GM12874 (cell line): ENCODE results near the gene CYFIP1.

Experiments
- TF ChIP-seq, protein P1 (sequence below): IDR thresholded peaks from 2 replicates; pipeline ENCODE4 v1.5.1; 2011; ENCODE audit warnings: low read depth, mild to moderate bottlenecking, control low read depth, low read length, moderate library complexity; ENCODE audit not compliant: insufficient read depth

Gene CYFIP1

GRCh38 chr15:22922003-22922402, 58.2 kb downstream of the CYFIP1 start:
- TF ChIP-seq, protein P1, sequence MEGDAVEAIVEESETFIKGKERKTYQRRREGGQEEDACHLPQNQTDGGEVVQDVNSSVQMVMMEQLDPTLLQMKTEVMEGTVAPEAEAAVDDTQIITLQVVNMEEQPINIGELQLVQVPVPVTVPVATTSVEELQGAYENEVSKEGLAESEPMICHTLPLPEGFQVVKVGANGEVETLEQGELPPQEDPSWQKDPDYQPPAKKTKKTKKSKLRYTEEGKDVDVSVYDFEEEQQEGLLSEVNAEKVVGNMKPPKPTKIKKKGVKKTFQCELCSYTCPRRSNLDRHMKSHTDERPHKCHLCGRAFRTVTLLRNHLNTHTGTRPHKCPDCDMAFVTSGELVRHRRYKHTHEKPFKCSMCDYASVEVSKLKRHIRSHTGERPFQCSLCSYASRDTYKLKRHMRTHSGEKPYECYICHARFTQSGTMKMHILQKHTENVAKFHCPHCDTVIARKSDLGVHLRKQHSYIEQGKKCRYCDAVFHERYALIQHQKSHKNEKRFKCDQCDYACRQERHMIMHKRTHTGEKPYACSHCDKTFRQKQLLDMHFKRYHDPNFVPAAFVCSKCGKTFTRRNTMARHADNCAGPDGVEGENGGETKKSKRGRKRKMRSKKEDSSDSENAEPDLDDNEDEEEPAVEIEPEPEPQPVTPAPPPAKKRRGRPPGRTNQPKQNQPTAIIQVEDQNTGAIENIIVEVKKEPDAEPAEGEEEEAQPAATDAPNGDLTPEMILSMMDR = no peak

GRCh38 chr15:22919171-22919570, 61.0 kb downstream of the CYFIP1 start:
- TF ChIP-seq, protein P1 = no peak

DNA sequence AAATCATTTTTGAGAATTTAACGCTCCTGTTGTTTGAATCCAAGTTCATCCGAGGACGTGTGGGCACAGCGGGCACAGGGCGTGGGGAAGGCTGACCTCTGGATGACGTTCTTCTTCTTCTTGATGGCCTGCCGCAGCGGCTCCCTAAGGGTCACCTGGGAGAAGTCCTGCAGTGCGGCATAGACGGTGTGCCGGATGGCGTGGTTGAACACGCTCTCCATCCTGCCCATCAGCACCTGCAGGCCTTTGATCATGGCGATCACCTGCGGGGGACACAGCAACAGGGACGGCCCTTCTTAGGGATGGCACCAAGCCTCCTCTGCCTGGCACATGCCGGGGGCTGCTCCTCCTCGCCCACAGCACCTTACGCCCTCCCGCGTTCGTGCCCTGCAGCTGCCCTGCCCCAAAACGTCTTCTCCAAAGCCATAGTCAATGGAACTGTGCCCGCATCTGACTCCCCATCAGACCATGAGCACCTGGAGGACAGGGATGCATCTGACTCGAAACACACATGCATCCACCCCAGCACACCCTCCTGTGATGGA, 61.5 kb downstream of the CYFIP1 start:
- TF ChIP-seq, protein P1 = no peak

GRCh38 chr15:22918056-22918455, 62.1 kb downstream of the CYFIP1 start:
- TF ChIP-seq, protein P1 = no peak

DNA sequence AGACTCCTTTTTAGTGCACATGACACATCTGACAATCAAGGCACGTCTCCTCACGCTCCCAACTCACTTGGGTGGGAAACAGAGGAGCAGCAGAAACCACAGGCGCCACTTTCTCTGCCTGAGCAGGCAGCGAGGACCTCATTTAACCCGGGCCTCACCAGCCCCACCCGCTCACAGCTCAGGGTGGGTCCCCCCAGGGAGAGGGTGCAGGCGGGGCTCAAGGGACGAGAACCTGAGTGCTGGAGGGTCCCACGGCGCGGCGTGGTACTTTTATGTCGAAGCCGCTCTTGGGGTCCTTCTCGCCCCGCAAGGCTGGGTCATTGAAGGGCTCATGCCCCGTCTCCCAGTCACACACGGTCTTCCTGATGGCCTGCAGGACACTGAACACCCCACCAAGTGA, 62.6 kb downstream of the CYFIP1 start:
- TF ChIP-seq, protein P1 = no peak

- TF ChIP-seq, protein P1 = no peak
Measured at GRCh38 chr15:22916606-22917350, 63.4 kb downstream of the CYFIP1 start.

DNA sequence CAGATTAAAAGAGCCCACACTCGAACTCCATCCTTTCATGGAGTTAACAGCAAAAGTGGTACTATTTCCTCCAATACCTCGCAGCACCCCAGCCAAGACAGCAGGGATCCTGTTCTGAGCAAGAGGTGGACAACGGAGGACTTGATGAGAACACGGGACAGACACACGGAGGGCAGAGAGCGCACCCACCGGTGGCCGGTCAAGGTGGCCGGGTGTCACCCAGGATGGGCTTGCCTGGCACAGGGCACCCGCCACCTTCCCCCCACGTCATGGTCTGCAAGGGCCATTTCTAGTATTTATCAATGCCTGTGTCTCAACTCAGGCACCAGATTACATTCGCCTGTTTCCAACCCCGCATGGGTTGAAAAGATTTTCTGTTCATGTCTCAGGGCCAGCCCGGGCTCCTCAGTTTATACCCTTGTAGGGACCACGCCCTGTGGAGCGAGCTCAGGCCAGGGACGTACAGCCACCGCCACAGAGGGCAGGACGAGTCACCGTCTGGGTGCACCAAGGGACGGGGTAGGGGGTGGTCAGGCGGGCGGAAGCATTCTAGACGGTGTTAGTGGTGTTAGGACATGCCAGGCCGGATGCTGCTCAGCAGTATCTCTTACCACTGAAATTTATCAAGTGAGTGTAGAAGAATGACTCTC, 64.2 kb downstream of the CYFIP1 start:
- TF ChIP-seq, protein P1 = no peak
